Measurements from ENCODE around the gene CEPT1. TPM values are rescaled to one million over a fixed set of nuclear protein-coding genes. Genes with fewer than 3 reads are reported as not detected.

The CEPT1 gene
- total RNA-seq, 4 donors from 2014 or later: 30.3 to 37.8 (median 32.8) TPM

DNA sequence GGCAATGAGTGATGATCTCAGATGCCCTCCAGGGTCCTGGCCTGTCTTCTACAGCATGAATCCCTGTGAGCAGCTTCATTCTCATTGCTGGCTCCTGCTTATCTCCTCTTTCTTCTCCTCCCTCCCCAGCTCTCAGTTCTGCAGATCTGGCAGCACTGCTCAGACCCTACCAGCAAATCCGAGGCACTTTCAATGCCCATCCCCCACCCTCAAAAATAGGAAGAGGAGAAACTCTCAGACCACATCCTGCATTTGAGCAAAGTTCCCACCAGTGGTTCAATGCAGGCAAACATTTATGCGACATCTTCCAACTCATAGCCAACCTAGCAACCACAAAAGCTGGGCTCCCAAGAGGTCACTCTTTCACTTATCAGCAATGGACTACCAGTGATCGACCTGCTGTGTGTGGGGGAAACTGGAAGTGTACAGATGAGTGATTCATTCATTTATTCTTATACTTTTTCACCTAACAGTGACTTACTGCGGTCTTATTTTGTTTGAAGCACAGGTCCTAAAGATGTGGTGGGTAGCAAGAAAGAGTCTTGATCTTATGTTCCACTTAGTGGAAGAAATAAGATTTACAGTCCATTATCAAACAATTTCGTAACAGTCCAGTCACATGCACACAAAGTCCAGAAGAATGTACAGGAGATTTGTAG lies 81.7 kb downstream of the CEPT1 start:
- H3K36me3 ChIP-seq: no peaks in the 10 kb centered on the region
- peak overlapping the region in 1 of 4 donors; percentile 1 for H3K27ac ChIP-seq
- no peaks in the 10 kb centered on the region for H3K9me3 ChIP-seq
- TF ChIP-seq POLR2A (IDR thresholded peaks at IDR 0.05): no peak
- no peak for TF ChIP-seq EP300 (IDR thresholded peaks at IDR 0.05)
- TF ChIP-seq, protein P1, sequence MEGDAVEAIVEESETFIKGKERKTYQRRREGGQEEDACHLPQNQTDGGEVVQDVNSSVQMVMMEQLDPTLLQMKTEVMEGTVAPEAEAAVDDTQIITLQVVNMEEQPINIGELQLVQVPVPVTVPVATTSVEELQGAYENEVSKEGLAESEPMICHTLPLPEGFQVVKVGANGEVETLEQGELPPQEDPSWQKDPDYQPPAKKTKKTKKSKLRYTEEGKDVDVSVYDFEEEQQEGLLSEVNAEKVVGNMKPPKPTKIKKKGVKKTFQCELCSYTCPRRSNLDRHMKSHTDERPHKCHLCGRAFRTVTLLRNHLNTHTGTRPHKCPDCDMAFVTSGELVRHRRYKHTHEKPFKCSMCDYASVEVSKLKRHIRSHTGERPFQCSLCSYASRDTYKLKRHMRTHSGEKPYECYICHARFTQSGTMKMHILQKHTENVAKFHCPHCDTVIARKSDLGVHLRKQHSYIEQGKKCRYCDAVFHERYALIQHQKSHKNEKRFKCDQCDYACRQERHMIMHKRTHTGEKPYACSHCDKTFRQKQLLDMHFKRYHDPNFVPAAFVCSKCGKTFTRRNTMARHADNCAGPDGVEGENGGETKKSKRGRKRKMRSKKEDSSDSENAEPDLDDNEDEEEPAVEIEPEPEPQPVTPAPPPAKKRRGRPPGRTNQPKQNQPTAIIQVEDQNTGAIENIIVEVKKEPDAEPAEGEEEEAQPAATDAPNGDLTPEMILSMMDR (IDR thresholded peaks at IDR 0.05): no peak
- H3K4me1 ChIP-seq: peaks cover 0 to 42% (median 13%) of the 10 kb centered on the region in 4 donors
- H3K4me3 ChIP-seq: no peak overlapping the region
- DNase-seq (ENCODE audit: low spot score in 2 of 2): no peak
- no peaks in the 10 kb centered on the region for H3K27me3 ChIP-seq
- WGBS, 2 donors: 65 to 73% methylated on average over 5 of the region's 5 CpGs

DNA sequence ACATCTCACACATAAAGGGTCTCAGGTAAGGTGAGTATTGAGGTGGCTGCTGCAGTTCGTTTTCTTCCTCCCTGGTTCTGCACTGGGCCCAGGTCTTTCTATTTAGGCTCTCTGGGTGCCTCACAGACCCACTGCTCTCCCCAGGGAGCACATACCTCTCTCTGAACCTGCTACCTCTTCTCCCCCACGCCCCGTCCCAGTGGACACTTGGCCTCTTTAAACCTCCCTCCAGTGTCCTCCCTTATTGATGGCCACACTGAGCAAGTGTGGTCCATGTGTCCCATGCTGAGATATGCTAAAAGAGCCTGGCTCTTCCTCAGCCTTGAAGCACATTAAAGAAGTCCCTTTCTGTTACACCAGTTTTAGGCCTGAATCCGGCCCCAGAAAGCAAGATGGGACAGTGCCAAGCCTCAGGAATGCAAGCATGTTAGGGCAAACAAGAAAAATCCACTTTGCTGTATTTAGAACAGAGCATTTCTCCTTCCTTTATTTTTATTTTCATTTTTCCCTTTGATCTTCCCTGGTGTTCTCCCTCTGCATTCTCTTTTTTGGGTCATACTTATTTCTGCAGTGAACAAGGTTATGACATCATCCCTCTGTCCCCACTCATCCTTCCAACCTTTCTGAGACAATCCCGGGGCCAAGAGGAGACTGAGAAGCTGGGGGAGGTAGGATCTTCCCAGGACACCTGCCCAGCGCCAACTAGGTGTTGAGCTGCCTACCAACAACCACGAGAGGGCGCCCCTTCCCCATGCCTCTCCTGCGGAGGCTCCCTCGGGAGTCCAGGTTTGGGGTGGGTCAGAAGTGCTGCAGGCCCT lies 82.5 kb downstream of the CEPT1 start:
- H3K27ac ChIP-seq: peak overlapping the region in 1 of 4 donors; percentile 42
- H3K4me3 ChIP-seq: no peak overlapping the region
- TF ChIP-seq, protein P1 (IDR thresholded peaks at IDR 0.05): peak; percentile 84 to 92 (median 88)
- peak in 1 of 2 donors; percentile 15 for TF ChIP-seq EP300 (IDR thresholded peaks at IDR 0.05)
- TF ChIP-seq POLR2A (IDR thresholded peaks at IDR 0.05): no peak
- H3K36me3 ChIP-seq: no peaks in the 10 kb centered on the region
- WGBS, 2 donors: 23 to 26% methylated on average over 10 of the region's 10 CpGs
- no peaks in the 10 kb centered on the region for H3K27me3 ChIP-seq
- H3K9me3 ChIP-seq: no peaks in the 10 kb centered on the region
- peaks cover 0 to 35% (median 19%) of the 10 kb centered on the region in 4 donors for H3K4me1 ChIP-seq
- peak; percentile 46 to 71 for DNase-seq (ENCODE audit: low spot score in 2 of 2)

DNA sequence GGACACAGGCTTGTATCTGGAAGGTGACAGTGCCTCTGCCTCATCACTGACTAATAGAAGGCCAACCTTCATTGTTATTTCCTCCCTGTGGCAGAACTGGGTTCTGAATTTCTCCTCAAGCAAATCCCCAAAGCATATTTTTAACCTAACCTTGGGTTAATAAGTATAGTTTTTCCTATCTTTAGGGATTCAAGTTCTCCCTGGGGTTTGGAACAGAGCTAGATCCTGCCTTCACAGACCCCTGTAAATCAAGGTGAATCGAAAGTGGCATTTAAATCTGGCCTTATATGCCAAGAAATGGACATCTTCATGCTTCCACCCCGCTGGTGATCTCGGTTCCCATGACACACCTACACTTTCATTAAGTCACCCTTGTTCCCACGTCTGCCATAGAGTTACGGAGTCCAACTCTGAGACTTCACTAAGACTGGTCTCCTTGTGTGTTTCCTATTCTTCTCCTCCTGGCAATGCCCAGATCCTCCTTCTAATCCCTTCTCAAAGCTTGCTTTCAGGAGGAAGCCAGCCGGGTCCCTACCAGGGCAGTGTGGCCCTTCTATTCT lies 83.2 kb downstream of the CEPT1 start:
- Histone ChIP-seq H3K27me3 (no peaks in the 10 kb centered on the region), H3K4me1 (peaks cover 0 to 37% (median 26%) of the 10 kb centered on the region in 4 donors), H3K4me3 (no peak overlapping the region), H3K36me3 (no peaks in the 10 kb centered on the region), H3K9me3 (no peaks in the 10 kb centered on the region), H3K27ac (no peak overlapping the region)
- WGBS, 2 donors: 72 to 77% methylated on average over 6 of the region's 6 CpGs
- DNase-seq (ENCODE audit: low spot score in 2 of 2): no peak
- no peak for TF ChIP-seq EP300 (IDR thresholded peaks at IDR 0.05)

DNA sequence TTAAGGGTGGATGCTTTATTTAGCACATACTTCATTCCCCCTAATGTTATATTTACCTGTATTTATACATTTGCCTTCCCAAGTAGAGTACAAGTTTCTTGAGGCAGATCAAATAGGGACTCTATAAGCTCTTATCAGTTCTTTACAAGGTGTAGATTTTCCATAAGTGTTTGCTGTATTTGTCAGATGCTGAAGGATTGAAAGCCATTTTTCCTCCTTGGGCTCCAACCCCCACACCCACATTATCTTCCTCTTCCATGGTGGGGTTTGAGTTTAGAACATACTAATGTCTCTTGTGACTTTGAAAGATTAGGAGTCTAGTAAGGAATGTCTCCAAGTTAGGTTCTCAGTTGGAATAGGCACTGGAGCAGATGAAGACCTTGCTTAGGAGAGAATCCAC lies 85.1 kb downstream of the CEPT1 start:
- no peak overlapping the region for H3K4me3 ChIP-seq
- DNase-seq (ENCODE audit: low spot score in 2 of 2): no peak
- H3K27ac ChIP-seq: no peak overlapping the region
- peaks cover 0 to 42% (median 31%) of the 10 kb centered on the region in 4 donors for H3K4me1 ChIP-seq
- no peaks in the 10 kb centered on the region for H3K27me3 ChIP-seq
- H3K36me3 ChIP-seq: no peaks in the 10 kb centered on the region
- TF ChIP-seq, protein P1 (IDR thresholded peaks at IDR 0.05): no peak
- TF ChIP-seq EP300 (IDR thresholded peaks at IDR 0.05) (no peak), POLR2A (IDR thresholded peaks at IDR 0.05) (no peak)
- no peaks in the 10 kb centered on the region for H3K9me3 ChIP-seq

DNA sequence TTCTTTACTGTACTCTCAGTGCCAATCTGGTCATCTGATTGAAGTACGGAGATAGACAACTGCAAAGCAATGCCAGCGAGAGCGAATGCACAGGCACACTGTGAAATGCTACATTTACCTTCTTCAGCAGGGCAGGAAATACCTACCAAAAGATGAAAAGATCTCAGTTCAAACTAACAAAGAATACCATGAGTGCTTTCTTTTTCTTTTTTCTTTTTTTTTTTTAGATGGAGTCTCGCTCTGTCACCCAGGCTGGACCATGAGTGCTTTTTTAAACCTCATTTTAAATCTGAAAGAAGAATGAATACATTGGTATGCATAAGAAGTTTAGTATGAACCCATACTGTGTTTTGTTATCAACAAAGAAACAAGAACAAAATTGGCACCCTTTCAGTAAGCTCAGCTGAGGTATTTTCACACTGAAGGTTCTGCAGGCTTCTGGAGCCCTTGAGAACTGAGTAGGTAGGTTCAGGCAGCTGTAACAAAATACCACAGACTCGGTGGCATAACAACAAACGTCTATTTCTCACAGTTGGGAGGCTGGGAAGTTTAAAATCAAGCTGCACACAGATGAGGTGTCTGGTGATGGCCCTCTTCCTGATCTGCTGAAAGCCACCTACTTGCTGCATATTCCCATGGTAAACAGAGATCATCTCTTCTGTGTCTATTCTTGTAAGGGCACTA lies 85.8 kb downstream of the CEPT1 start:
- H3K27ac ChIP-seq: no peak overlapping the region
- no peaks in the 10 kb centered on the region for H3K36me3 ChIP-seq
- DNase-seq (ENCODE audit: low spot score in 2 of 2): no peak
- H3K27me3 ChIP-seq: no peaks in the 10 kb centered on the region
- no peak overlapping the region for H3K4me3 ChIP-seq
- H3K9me3 ChIP-seq: no peaks in the 10 kb centered on the region
- TF ChIP-seq POLR2A (IDR thresholded peaks at IDR 0.05) (no peak), EP300 (IDR thresholded peaks at IDR 0.05) (no peak)
- TF ChIP-seq, protein P1 (IDR thresholded peaks at IDR 0.05): no peak
- WGBS, 2 donors: 66 to 67% methylated on average over 6 of the region's 6 CpGs
- H3K4me1 ChIP-seq: peaks cover 0 to 42% (median 27%) of the 10 kb centered on the region in 4 donors

Measured in tibial nerve (tissue), 4 donors.